ENCODE results near the gene HS3ST3A1.

HS3ST3A1 gene

GRCh38 chr17:13480877-13481276 lies 120.9 kb downstream of the HS3ST3A1 start:
- Histone ChIP-seq H3K9ac (ENCODE audit: insufficient read length, low read depth) (no peak overlapping the region), H3K27me3 (ENCODE audit: insufficient read depth, insufficient read length) (no peaks in the 10 kb centered on the region), H3K4me1 (ENCODE audit: insufficient read depth, insufficient read length) (no peaks in the 10 kb centered on the region), H3K36me3 (ENCODE audit: insufficient read depth, insufficient read length, low read length) (no peaks in the 10 kb centered on the region), H3K9me3 (ENCODE audit: insufficient read depth, low read length) (peaks cover 23% of the 10 kb centered on the region), H3K4me3 (ENCODE audit: insufficient read length, low read depth) (no peak overlapping the region)
- DNase-seq (ENCODE audit: low read depth, low spot score) = no peak
- TF ChIP-seq ZNF274 (IDR thresholded peaks at IDR 0.05; ENCODE audit: low read depth, low read length) (no peak), YY1 (IDR thresholded peaks at IDR 0.05; ENCODE audit: insufficient read depth, insufficient read length) (no peak), SUZ12 (IDR thresholded peaks at IDR 0.05; ENCODE audit: extremely low read depth, insufficient read depth, insufficient read length) (no peak)

DNA sequence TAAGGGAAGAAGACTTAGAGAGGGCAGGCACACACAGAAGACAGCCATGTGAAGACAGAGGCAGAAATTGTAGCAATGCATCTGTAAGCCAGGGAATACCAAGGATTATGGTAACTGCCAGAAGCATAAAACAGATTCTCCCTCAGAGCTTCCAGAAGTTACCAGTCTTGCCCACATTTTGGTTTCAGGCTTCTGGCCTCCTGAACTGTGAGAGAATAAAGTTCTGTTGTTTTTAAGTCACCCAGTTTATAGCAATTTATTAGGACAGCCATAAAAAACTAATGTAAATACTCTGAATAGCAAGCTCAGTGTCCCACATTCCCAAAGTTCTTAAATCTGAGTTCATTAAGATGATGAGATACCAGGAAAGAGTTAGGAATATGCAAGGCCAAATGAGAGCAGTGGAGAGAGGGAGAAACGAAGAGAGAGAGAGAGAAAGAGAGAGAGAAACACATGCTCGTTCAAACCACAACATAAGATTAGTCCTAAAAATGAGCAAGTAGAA lies 123.4 kb downstream of the HS3ST3A1 start:
- Histone ChIP-seq H3K36me3 (ENCODE audit: insufficient read depth, insufficient read length, low read length) (no peaks in the 10 kb centered on the region), H3K4me1 (ENCODE audit: insufficient read depth, insufficient read length) (no peaks in the 10 kb centered on the region), H3K27me3 (ENCODE audit: insufficient read depth, insufficient read length) (no peaks in the 10 kb centered on the region), H3K9me3 (ENCODE audit: insufficient read depth, low read length) (peaks cover 23% of the 10 kb centered on the region), H3K9ac (ENCODE audit: insufficient read length, low read depth) (no peak overlapping the region), H3K4me3 (ENCODE audit: insufficient read length, low read depth) (no peak overlapping the region)
- no peak for TF ChIP-seq ZNF274 (IDR thresholded peaks at IDR 0.05; ENCODE audit: low read depth, low read length)
- no peak for TF ChIP-seq YY1 (IDR thresholded peaks at IDR 0.05; ENCODE audit: insufficient read depth, insufficient read length)
- no peak for TF ChIP-seq SUZ12 (IDR thresholded peaks at IDR 0.05; ENCODE audit: extremely low read depth, insufficient read depth, insufficient read length)
- no peak for DNase-seq (ENCODE audit: low read depth, low spot score)

DNA sequence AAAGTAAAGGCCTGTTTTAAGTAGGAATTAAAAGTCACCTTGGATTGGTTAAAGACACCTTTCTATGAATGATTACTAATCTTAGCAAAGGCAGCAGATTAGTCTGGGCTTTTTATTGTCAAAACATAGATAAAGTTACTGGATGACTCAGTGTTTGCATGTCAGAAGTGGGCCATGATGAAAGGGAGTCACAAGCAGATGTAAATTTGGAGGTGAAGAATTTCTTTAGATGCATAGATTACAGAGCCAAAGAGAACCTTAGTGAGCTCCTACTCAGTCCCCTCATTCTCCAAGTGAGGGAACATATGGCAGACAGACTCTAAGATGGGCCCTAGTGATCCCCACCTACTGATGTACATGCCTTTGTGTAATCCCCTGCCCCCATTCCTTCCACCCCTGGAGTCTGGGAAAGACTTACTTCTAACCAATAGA lies 124.5 kb downstream of the HS3ST3A1 start:
- no peak overlapping the region for H3K4me3 ChIP-seq (ENCODE audit: insufficient read length, low read depth)
- DNase-seq (ENCODE audit: low read depth, low spot score) = no peak
- no peak overlapping the region for H3K9ac ChIP-seq (ENCODE audit: insufficient read length, low read depth)
- peaks cover 23% of the 10 kb centered on the region for H3K9me3 ChIP-seq (ENCODE audit: insufficient read depth, low read length)
- TF ChIP-seq YY1 (IDR thresholded peaks at IDR 0.05; ENCODE audit: insufficient read depth, insufficient read length) (no peak), ZNF274 (IDR thresholded peaks at IDR 0.05; ENCODE audit: low read depth, low read length) (no peak), SUZ12 (IDR thresholded peaks at IDR 0.05; ENCODE audit: extremely low read depth, insufficient read depth, insufficient read length) (no peak)
- H3K4me1 ChIP-seq (ENCODE audit: insufficient read depth, insufficient read length) = no peaks in the 10 kb centered on the region
- H3K36me3 ChIP-seq (ENCODE audit: insufficient read depth, insufficient read length, low read length) = no peaks in the 10 kb centered on the region
- no peaks in the 10 kb centered on the region for H3K27me3 ChIP-seq (ENCODE audit: insufficient read depth, insufficient read length)

GRCh38 chr17:13476720-13477119 lies 125.0 kb downstream of the HS3ST3A1 start:
- Histone ChIP-seq H3K9me3 (ENCODE audit: insufficient read depth, low read length) (peaks cover 18% of the 10 kb centered on the region), H3K36me3 (ENCODE audit: insufficient read depth, insufficient read length, low read length) (no peaks in the 10 kb centered on the region), H3K27me3 (ENCODE audit: insufficient read depth, insufficient read length) (no peaks in the 10 kb centered on the region), H3K4me1 (ENCODE audit: insufficient read depth, insufficient read length) (no peaks in the 10 kb centered on the region), H3K9ac (ENCODE audit: insufficient read length, low read depth) (no peak overlapping the region), H3K4me3 (ENCODE audit: insufficient read length, low read depth) (no peak overlapping the region)
- no peak for DNase-seq (ENCODE audit: low read depth, low spot score)
- TF ChIP-seq ZNF274 (IDR thresholded peaks at IDR 0.05; ENCODE audit: low read depth, low read length) (no peak), YY1 (IDR thresholded peaks at IDR 0.05; ENCODE audit: insufficient read depth, insufficient read length) (no peak), SUZ12 (IDR thresholded peaks at IDR 0.05; ENCODE audit: extremely low read depth, insufficient read depth, insufficient read length) (no peak)

DNA sequence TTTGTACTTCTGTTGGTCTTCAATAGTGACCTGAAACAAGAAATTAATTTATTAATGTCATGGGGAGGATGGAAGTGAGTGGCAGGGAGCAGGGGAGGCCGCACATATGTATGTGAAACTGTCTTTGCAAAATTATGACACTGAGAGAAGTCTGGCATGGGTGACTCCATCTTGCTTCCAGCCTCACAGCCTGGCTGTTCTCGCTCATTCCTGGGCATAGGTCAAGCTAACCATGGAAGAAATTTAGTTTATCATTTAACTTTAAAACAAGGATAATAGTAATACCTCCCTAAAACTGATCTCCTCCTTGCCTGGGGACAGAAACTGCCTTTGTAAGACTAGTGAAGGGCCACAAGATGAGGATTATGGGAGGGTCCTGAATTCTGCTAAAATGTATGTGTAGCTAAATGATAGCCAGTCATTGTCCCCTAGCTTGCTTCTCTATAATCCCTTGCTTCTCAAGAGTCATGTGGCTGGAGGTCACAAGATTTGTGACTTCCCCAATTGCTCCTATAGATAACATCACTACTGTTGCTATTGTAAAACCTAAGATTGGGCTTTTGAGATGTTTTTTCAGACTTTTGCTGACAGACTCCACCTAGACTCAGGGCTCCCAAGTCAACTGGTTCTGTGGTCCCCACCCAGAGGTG lies 126.0 kb downstream of the HS3ST3A1 start:
- Histone ChIP-seq H3K36me3 (ENCODE audit: insufficient read depth, insufficient read length, low read length) (no peaks in the 10 kb centered on the region), H3K4me3 (ENCODE audit: insufficient read length, low read depth) (no peak overlapping the region), H3K9ac (ENCODE audit: insufficient read length, low read depth) (no peak overlapping the region), H3K27me3 (ENCODE audit: insufficient read depth, insufficient read length) (no peaks in the 10 kb centered on the region), H3K4me1 (ENCODE audit: insufficient read depth, insufficient read length) (no peaks in the 10 kb centered on the region), H3K9me3 (ENCODE audit: insufficient read depth, low read length) (peaks cover 8% of the 10 kb centered on the region)
- TF ChIP-seq SUZ12 (IDR thresholded peaks at IDR 0.05; ENCODE audit: extremely low read depth, insufficient read depth, insufficient read length) = no peak
- no peak for DNase-seq (ENCODE audit: low read depth, low spot score)

- no peaks in the 10 kb centered on the region for H3K9me3 ChIP-seq (ENCODE audit: insufficient read depth, low read length)
- no peak overlapping the region for H3K9ac ChIP-seq (ENCODE audit: insufficient read length, low read depth)
- DNase-seq (ENCODE audit: low read depth, low spot score) = no peak
- H3K4me1 ChIP-seq (ENCODE audit: insufficient read depth, insufficient read length) = no peaks in the 10 kb centered on the region
- H3K36me3 ChIP-seq (ENCODE audit: insufficient read depth, insufficient read length, low read length) = no peaks in the 10 kb centered on the region
- no peak overlapping the region for H3K4me3 ChIP-seq (ENCODE audit: insufficient read length, low read depth)
- no peaks in the 10 kb centered on the region for H3K27me3 ChIP-seq (ENCODE audit: insufficient read depth, insufficient read length)
- no peak for TF ChIP-seq YY1 (IDR thresholded peaks at IDR 0.05; ENCODE audit: insufficient read depth, insufficient read length)
- no peak for TF ChIP-seq SUZ12 (IDR thresholded peaks at IDR 0.05; ENCODE audit: extremely low read depth, insufficient read depth, insufficient read length)
- TF ChIP-seq ZNF274 (IDR thresholded peaks at IDR 0.05; ENCODE audit: low read depth, low read length) = no peak
Measured at GRCh38 chr17:13474073-13474800, 127.5 kb downstream of the HS3ST3A1 start.

DNA sequence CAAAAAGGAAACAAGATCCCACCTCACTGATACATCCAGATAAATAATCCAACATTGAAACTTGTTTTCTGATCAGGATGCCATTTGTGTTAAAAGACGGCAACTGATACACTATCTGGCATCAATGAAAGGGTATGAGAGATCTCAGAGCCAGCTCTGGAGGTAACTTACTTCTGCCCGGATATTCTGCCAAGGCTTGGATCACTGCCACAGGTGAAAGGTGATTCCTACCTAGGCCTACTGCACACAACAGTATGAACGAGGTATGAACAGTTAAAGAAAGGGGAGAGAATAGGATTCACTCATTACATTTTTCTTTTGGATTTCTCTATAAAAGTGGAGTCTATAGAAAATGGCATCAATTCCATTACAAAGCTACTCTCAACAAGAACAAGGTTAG lies 136.1 kb downstream of the HS3ST3A1 start:
- Histone ChIP-seq H3K9ac (ENCODE audit: insufficient read length, low read depth) (no peak overlapping the region), H3K27me3 (ENCODE audit: insufficient read depth, insufficient read length) (no peaks in the 10 kb centered on the region), H3K9me3 (ENCODE audit: insufficient read depth, low read length) (no peaks in the 10 kb centered on the region), H3K4me3 (ENCODE audit: insufficient read length, low read depth) (no peak overlapping the region), H3K36me3 (ENCODE audit: insufficient read depth, insufficient read length, low read length) (no peaks in the 10 kb centered on the region), H3K4me1 (ENCODE audit: insufficient read depth, insufficient read length) (no peaks in the 10 kb centered on the region)
- no peak for DNase-seq (ENCODE audit: low read depth, low spot score)
- TF ChIP-seq SUZ12 (IDR thresholded peaks at IDR 0.05; ENCODE audit: extremely low read depth, insufficient read depth, insufficient read length) (no peak), YY1 (IDR thresholded peaks at IDR 0.05; ENCODE audit: insufficient read depth, insufficient read length) (no peak), ZNF274 (IDR thresholded peaks at IDR 0.05; ENCODE audit: low read depth, low read length) (no peak)
